Adrenal gland (tissue), 5 donors: ENCODE results near the gene LRRTM1.

Experiments
- POLR2A ChIP-seq, 2 donors: fragments of 450-650 bp; IDR thresholded peaks; one replicate each; pipeline ENCODE4 v1.6.1; 2017; ENCODE audit warnings: antibody characterized with exemption in 2 of 2, mild to moderate bottlenecking in 2 of 2, moderate library complexity in 1 of 2
- TF ChIP-seq, protein P1 (sequence below), 6 experiments: fragments of 450-650 bp in 4 of 6; fragments of 200-600 bp in 2 of 6; sonication (generic) in 1 of 6; IDR thresholded peaks; 1 replicate in 5 of 6; 2 replicates in 1 of 6; pipeline versions ENCODE4 v1.5.1 to v1.8.0; 2016 to 2021; ENCODE audit warnings: antibody characterized with exemption in 6 of 6, mild to moderate bottlenecking in 2 of 6, moderate library complexity in 1 of 6
- donor health status: DM: no; HTN: no; CAD: no.

GRCh38 chr2:80335411-80335810 is 30.9 kb upstream of the LRRTM1 start:
- TF ChIP-seq, protein P1, sequence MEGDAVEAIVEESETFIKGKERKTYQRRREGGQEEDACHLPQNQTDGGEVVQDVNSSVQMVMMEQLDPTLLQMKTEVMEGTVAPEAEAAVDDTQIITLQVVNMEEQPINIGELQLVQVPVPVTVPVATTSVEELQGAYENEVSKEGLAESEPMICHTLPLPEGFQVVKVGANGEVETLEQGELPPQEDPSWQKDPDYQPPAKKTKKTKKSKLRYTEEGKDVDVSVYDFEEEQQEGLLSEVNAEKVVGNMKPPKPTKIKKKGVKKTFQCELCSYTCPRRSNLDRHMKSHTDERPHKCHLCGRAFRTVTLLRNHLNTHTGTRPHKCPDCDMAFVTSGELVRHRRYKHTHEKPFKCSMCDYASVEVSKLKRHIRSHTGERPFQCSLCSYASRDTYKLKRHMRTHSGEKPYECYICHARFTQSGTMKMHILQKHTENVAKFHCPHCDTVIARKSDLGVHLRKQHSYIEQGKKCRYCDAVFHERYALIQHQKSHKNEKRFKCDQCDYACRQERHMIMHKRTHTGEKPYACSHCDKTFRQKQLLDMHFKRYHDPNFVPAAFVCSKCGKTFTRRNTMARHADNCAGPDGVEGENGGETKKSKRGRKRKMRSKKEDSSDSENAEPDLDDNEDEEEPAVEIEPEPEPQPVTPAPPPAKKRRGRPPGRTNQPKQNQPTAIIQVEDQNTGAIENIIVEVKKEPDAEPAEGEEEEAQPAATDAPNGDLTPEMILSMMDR (IDR thresholded peaks at IDR 0.05), result no peak
- TF ChIP-seq POLR2A (IDR thresholded peaks at IDR 0.05), result no peak
